WTC11 (cell line): ENCODE data around the gene CTAGE1. TPM values are rescaled to one million over a fixed set of nuclear protein-coding genes. Genes with fewer than 3 reads are reported as not detected.

Experiments used
- ATAC-seq: fragments of 200-7000 bp; cut with Tn5 transposase; 2 replicates; pipeline ENCODE4 v1.10.0; 2021; ENCODE audit warnings: mild to moderate bottlenecking, moderate library complexity
- CTCF ChIA-PET: fragments of 300-600 bp; sonication (Branson Sonifier 250); formaldehyde crosslinking; loops from one replicate; lab custom pipeline; 2021; ENCODE audit warnings: antibody characterized with exemption; lab: Charles Lee
- POLR2A ChIA-PET: fragments of 350-600 bp; sonication (Branson Sonifier 250); formaldehyde crosslinking; loops from one replicate; lab custom pipeline; 2021; ENCODE audit warnings: antibody characterized with exemption; lab: Charles Lee
- DNase-seq: peaks from one replicate; pipeline ENCODE4 v3.0.0; 2021; ENCODE audit warnings: low spot score
- H3K27ac Mint-ChIP-seq: 2 replicates; pipeline ENCODE4 v1.8.0; 2021; ENCODE audit warnings: mixed read lengths
- H3K27me3 Mint-ChIP-seq: 2 replicates; pipeline ENCODE4 v1.8.0; 2021; ENCODE audit warnings: low read depth, mild to moderate bottlenecking, moderate library complexity, mixed read lengths
- H3K36me3 Mint-ChIP-seq: 2 replicates; pipeline ENCODE4 v1.8.0; 2021; ENCODE audit warnings: mixed read lengths
- H3K4me1 Mint-ChIP-seq: 2 replicates; pipeline ENCODE4 v1.8.0; 2022; ENCODE audit warnings: mixed read lengths
- H3K4me3 Mint-ChIP-seq: 2 replicates; pipeline ENCODE4 v1.8.0; 2021; ENCODE audit warnings: mild to moderate bottlenecking, moderate library complexity, mixed read lengths
- H3K9me3 Mint-ChIP-seq: 2 replicates; pipeline ENCODE4 v1.8.0; 2021; ENCODE audit warnings: mixed read lengths
- GABPB1 ChIP-seq: sonication (generic); formaldehyde crosslinking; IDR thresholded peaks from 2 replicates; pipeline ENCODE4 v1.8.1; 2023; ENCODE audit warnings: mild to moderate bottlenecking, missing genetic modification reagents
- KAT7 ChIP-seq: sonication (generic); formaldehyde crosslinking; IDR thresholded peaks from 2 replicates; pipeline ENCODE4 v1.8.1; 2023; ENCODE audit warnings: missing genetic modification reagents, mild to moderate bottlenecking, borderline replicate concordance
- NFYB ChIP-seq: sonication (generic); formaldehyde crosslinking; conservative IDR thresholded peaks from 2 replicates; pipeline ENCODE4 v1.8.0; 2022; ENCODE audit warnings: low read depth, missing genetic modification reagents
- NR3C1 ChIP-seq: sonication (generic); formaldehyde crosslinking; conservative IDR thresholded peaks from 2 replicates; pipeline ENCODE4 v1.8.1; 2023; ENCODE audit warnings: low read depth, mild to moderate bottlenecking, missing genetic modification reagents
- SMAD3 ChIP-seq: sonication (generic); formaldehyde crosslinking; IDR thresholded peaks from 2 replicates; pipeline ENCODE4 v1.8.0; 2022; ENCODE audit warnings: missing genetic modification reagents, mild to moderate bottlenecking, borderline replicate concordance
- TCF7 ChIP-seq: sonication (generic); formaldehyde crosslinking; IDR thresholded peaks from 2 replicates; pipeline ENCODE4 v1.8.0; 2022; ENCODE audit warnings: mild to moderate bottlenecking, low read depth, missing genetic modification reagents, moderate library complexity
- TEAD1 ChIP-seq: sonication (generic); formaldehyde crosslinking; IDR thresholded peaks from 2 replicates; pipeline ENCODE4 v1.8.0; 2022; ENCODE audit warnings: mild to moderate bottlenecking, missing genetic modification reagents
- ZNF317 ChIP-seq: sonication (generic); formaldehyde crosslinking; IDR thresholded peaks from 2 replicates; pipeline ENCODE4 v1.8.1; 2023; ENCODE audit warnings: low read depth, mild to moderate bottlenecking, moderate library complexity, missing genetic modification reagents, borderline replicate concordance
- total RNA-seq: library from RNA; stranded (reverse); gene quantifications from 3 replicates; pipeline ENCODE4 v1.2.3, GENCODE V29; 2021
- TF ChIP-seq, protein P1 (sequence below): sonication (generic); formaldehyde crosslinking; IDR thresholded peaks from 2 replicates; pipeline ENCODE4 v1.8.0; 2023; ENCODE audit warnings: mild to moderate bottlenecking, missing genetic modification reagents
- TF ChIP-seq, protein P2 (sequence below): sonication (generic); formaldehyde crosslinking; IDR thresholded peaks from 2 replicates; pipeline ENCODE4 v1.8.0; 2023; ENCODE audit warnings: missing genetic modification reagents, mild to moderate bottlenecking, borderline replicate concordance
- TF ChIP-seq, protein P3 (sequence below): sonication (generic); formaldehyde crosslinking; IDR thresholded peaks from 2 replicates; pipeline ENCODE4 v1.8.0; 2022; ENCODE audit warnings: mild to moderate bottlenecking, missing genetic modification reagents

CTAGE1 gene
- total RNA-seq, 1 experiment from 2014 or later, result not detected

DNA sequence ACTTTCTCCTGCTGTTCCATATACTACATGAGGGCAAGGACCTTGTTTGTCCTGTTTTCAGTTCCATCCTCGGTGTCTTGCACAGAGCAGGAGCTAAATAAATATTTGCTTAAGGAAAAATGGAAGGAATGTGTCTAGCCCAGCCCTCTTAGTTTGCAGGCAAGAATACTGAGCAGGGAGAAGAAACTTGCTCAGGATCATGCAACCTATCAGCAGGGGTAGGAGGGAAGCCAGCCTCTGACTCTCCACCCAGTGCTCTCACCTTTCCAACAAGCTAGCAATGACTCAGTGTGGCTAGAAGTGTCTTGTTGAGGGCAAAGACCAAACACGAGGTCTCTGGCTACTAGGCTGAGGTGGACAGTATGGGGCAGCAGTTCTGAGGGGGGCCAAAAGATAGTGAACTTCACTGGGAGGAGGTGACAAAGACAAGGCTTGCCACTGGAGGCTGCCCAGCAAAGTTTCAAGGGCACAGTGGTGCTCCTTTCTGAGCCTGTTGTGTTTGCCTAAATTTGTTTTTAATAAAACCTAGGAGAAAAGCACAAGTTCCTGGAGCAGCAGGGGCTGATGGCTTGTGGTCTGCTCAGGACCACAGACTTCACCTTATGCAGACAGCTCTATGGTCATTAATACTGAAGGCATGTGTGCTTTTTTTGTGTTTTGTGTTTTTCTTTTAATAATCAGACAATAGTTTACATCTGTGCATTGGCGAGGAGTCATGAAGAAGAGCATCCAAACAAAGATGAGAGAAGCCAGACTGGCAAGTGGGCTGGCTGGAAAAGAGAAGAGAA, 49.1 kb upstream of the CTAGE1 start:
- H3K4me3 Mint-ChIP-seq, result no peak overlapping the region
- ChIA-PET CTCF (no interaction called here), POLR2A (no interaction called here)
- no peak for DNase-seq
- no peak for TF ChIP-seq NR3C1
- no peak for TF ChIP-seq TCF7 (CRISPR knock-in tag)
- TF ChIP-seq, protein P1, sequence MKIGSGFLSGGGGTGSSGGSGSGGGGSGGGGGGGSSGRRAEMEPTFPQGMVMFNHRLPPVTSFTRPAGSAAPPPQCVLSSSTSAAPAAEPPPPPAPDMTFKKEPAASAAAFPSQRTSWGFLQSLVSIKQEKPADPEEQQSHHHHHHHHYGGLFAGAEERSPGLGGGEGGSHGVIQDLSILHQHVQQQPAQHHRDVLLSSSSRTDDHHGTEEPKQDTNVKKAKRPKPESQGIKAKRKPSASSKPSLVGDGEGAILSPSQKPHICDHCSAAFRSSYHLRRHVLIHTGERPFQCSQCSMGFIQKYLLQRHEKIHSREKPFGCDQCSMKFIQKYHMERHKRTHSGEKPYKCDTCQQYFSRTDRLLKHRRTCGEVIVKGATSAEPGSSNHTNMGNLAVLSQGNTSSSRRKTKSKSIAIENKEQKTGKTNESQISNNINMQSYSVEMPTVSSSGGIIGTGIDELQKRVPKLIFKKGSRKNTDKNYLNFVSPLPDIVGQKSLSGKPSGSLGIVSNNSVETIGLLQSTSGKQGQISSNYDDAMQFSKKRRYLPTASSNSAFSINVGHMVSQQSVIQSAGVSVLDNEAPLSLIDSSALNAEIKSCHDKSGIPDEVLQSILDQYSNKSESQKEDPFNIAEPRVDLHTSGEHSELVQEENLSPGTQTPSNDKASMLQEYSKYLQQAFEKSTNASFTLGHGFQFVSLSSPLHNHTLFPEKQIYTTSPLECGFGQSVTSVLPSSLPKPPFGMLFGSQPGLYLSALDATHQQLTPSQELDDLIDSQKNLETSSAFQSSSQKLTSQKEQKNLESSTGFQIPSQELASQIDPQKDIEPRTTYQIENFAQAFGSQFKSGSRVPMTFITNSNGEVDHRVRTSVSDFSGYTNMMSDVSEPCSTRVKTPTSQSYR (CRISPR knock-in tag), result no peak
- H3K36me3 Mint-ChIP-seq, result peaks cover 2% of the 10 kb centered on the region; the same call in 1 of the 2 replicates
- H3K4me1 Mint-ChIP-seq, result peaks cover 21% of the 10 kb centered on the region
- no peak overlapping the region for H3K27ac Mint-ChIP-seq
- H3K9me3 Mint-ChIP-seq, result no peaks in the 10 kb centered on the region
- no peak for ATAC-seq
- H3K27me3 Mint-ChIP-seq, result no peaks in the 10 kb centered on the region; the same call in 1 of the 2 replicates

DNA sequence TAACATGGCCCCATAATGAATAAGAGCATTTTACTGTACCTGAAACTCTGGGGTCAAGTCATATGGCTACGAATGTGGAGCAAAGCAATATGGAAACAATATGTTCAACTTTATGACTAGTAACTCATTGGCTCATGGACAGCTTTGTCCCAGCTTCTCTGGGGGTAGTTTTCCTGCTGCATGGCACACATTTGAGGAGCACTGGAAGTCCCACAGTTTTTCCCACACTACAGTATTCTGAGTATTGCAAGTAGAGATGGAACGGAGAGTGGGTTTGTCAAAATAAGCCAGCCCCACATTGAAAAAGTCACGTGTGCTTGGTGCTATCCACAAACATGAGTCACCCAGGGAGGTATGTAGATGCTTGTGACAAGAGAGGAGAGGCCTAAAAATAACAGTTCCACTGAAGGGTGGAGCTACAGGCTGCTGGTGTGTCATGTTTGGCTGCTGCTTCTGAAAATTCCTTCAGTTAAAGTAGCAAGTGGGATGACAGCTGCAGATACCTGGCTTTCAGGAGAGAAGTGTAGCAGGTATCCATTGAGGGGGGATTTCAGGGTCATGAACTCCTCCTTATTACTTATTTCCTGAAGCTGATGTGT, 48.2 kb upstream of the CTAGE1 start:
- no peaks in the 10 kb centered on the region for H3K9me3 Mint-ChIP-seq
- no peak for ATAC-seq
- TF ChIP-seq ZNF317 (CRISPR knock-in tag) (no peak), TEAD1 (no peak), NFYB (no peak)
- TF ChIP-seq, protein P2, sequence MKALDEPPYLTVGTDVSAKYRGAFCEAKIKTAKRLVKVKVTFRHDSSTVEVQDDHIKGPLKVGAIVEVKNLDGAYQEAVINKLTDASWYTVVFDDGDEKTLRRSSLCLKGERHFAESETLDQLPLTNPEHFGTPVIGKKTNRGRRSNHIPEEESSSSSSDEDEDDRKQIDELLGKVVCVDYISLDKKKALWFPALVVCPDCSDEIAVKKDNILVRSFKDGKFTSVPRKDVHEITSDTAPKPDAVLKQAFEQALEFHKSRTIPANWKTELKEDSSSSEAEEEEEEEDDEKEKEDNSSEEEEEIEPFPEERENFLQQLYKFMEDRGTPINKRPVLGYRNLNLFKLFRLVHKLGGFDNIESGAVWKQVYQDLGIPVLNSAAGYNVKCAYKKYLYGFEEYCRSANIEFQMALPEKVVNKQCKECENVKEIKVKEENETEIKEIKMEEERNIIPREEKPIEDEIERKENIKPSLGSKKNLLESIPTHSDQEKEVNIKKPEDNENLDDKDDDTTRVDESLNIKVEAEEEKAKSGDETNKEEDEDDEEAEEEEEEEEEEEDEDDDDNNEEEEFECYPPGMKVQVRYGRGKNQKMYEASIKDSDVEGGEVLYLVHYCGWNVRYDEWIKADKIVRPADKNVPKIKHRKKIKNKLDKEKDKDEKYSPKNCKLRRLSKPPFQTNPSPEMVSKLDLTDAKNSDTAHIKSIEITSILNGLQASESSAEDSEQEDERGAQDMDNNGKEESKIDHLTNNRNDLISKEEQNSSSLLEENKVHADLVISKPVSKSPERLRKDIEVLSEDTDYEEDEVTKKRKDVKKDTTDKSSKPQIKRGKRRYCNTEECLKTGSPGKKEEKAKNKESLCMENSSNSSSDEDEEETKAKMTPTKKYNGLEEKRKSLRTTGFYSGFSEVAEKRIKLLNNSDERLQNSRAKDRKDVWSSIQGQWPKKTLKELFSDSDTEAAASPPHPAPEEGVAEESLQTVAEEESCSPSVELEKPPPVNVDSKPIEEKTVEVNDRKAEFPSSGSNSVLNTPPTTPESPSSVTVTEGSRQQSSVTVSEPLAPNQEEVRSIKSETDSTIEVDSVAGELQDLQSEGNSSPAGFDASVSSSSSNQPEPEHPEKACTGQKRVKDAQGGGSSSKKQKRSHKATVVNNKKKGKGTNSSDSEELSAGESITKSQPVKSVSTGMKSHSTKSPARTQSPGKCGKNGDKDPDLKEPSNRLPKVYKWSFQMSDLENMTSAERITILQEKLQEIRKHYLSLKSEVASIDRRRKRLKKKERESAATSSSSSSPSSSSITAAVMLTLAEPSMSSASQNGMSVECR (CRISPR knock-in tag), result no peak
- no peaks in the 10 kb centered on the region; the same call in 1 of the 2 replicates for H3K27me3 Mint-ChIP-seq
- H3K4me1 Mint-ChIP-seq, result peaks cover 24% of the 10 kb centered on the region
- ChIA-PET CTCF (no interaction called here), POLR2A (no interaction called here)
- H3K36me3 Mint-ChIP-seq, result peaks cover 2% of the 10 kb centered on the region; the same call in 1 of the 2 replicates
- no peak overlapping the region for H3K27ac Mint-ChIP-seq
- no peak for DNase-seq
- H3K4me3 Mint-ChIP-seq, result no peak overlapping the region

DNA sequence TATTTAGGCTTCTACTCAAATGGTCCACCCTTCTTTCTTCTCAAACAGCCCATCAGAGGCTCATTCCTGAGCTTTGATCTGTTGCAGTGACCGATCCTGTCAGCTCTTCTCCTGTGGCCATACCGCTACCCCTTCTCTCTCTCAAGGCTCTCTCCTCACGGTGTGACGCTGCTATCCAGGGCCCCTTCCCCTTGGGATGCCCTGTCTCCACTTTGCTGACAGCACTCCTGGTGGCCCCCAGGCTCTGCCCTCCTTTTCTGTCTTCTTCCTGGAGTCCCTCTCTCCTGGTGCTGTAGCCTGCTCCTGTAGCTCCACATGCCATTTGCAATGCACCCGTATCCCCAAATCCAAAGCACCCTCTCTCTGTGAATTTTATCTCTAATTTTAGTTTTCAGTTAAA, 45.4 kb upstream of the CTAGE1 start:
- no peak overlapping the region for H3K4me3 Mint-ChIP-seq
- ChIA-PET POLR2A (interaction anchor here (0.7 kb wide), 1 partner anchor 712 kb away, joined by 3 read pairs; no protein-coding TSS in a partner anchor), CTCF (interaction anchor here (1.1 kb wide), 1 partner anchor 84 kb away, joined by 4 read pairs; no protein-coding TSS in a partner anchor)

DNA sequence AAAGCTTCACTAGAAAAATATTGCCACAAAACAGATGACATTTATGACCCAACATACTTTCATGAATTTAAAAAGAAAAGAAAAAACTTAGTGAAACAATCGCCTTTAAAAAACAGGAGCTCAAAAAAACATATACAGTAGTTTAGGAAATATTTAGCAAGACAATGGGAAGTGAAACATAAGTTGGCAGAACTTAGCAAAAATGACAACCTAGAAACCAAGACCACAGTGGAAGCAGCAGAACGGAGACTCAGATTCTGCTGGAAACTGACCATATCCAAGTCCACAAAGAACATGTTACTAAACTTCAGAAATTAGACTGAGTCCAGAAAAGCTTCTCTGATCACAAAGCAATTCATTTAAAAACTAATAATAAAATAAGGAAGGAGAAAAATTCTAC, 41.8 kb upstream of the CTAGE1 start:
- ChIA-PET POLR2A (interaction anchor here (0.7 kb wide), 1 partner anchor 27 kb away, joined by 3 read pairs; no protein-coding TSS in a partner anchor), CTCF (interaction anchor here (0.7 kb wide), 1 partner anchor 43 kb away, joined by 3 read pairs; no protein-coding TSS in a partner anchor)
- ATAC-seq, result no peak

More for the DNA sequence above, 45.4 kb upstream of the CTAGE1 start:
- no peak overlapping the region for H3K27ac Mint-ChIP-seq
- TF ChIP-seq KAT7 (CRISPR knock-in tag) (no peak), GABPB1 (CRISPR knock-in tag) (no peak)
- TF ChIP-seq, protein P3, sequence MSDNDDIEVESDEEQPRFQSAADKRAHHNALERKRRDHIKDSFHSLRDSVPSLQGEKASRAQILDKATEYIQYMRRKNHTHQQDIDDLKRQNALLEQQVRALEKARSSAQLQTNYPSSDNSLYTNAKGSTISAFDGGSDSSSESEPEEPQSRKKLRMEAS, result no peak
- no peaks in the 10 kb centered on the region for H3K36me3 Mint-ChIP-seq
- no peaks in the 10 kb centered on the region; the same call in 1 of the 2 replicates for H3K27me3 Mint-ChIP-seq
- DNase-seq (no peak), ATAC-seq (no peak)
- peaks cover 2% of the 10 kb centered on the region; the same call in 1 of the 2 replicates for H3K4me1 Mint-ChIP-seq
- H3K9me3 Mint-ChIP-seq, result no peaks in the 10 kb centered on the region

More for the DNA sequence above, 41.8 kb upstream of the CTAGE1 start:
- Mint-ChIP-seq H3K27ac (no peak overlapping the region), H3K4me1 (peaks cover 15% of the 10 kb centered on the region), H3K4me3 (no peak overlapping the region), H3K36me3 (no peaks in the 10 kb centered on the region), H3K27me3 (no peaks in the 10 kb centered on the region), H3K9me3 (no peaks in the 10 kb centered on the region)
- no peak for DNase-seq
- TF ChIP-seq NR3C1, result no peak
- TF ChIP-seq SMAD3, result no peak
